IMR-90 (cell line): ENCODE measurements around the gene PHF11. TPM values are rescaled to one million over a fixed set of nuclear protein-coding genes. Genes with fewer than 3 reads are reported as not detected.
"Not testable (repeated sequence)": the region's sequence is repeated elsewhere in the genome, so short reads cannot be mapped to it uniquely, and the experiment has no call there.

ENCODE experiments used
- ATAC-seq: fragments of 200-7000 bp; cut with Tn5 transposase; 2 replicates; pipeline ENCODE4 v1.9.1; 2020; ENCODE audit warnings: low read depth, mild to moderate bottlenecking, moderate library complexity
- BruUV-seq: library from RNA; stranded (reverse); fragments of 400-500 nt; replicated peaks from 2 replicates; lab custom pipeline; 2021; lab: Mats Ljungman, UMichigan
- CTCF ChIA-PET: fragments of 300-600 bp; formaldehyde crosslinking; extraction: SDS; loops from one replicate; lab custom pipeline; 2021; ENCODE audit warnings: antibody characterized with exemption; lab: Yijun Ruan, JAX
- POLR2A ChIA-PET: fragments of 300-600 bp; sonication (Branson Sonifier 250); formaldehyde crosslinking; loops from one replicate; lab custom pipeline; 2022; ENCODE audit warnings: antibody characterized with exemption; ENCODE audit not compliant: unreplicated experiment; lab: Charles Lee
- DNase-seq: peaks from one replicate; pipeline ENCODE4 v3.0.0; 2013
- H2AFZ ChIP-seq: replicated peaks from 2 replicates; pipeline ENCODE3; 2013; ENCODE audit warnings: low read length, mild to moderate bottlenecking; ENCODE audit not compliant: poor library complexity
- H2AK5ac ChIP-seq: 2 replicates; pipeline ENCODE4 v1.6.1; 2013; ENCODE audit warnings: low read depth, low read length, inconsistent platforms
- H2AK9ac ChIP-seq: replicated peaks from 2 replicates; pipeline ENCODE3; 2013; ENCODE audit warnings: mild to moderate bottlenecking, low read depth, low read length, moderate library complexity; ENCODE audit not compliant: poor library complexity
- H2BK120ac ChIP-seq: 2 replicates; pipeline ENCODE4 v1.6.1; 2013; ENCODE audit warnings: low read depth, low read length, inconsistent platforms
- H2BK15ac ChIP-seq: 3 replicates; pipeline ENCODE4 v1.6.1; 2013; ENCODE audit warnings: low read depth, low read length, inconsistent platforms
- H2BK20ac ChIP-seq: 2 replicates; pipeline ENCODE4 v1.6.1; 2013; ENCODE audit warnings: low read depth, mild to moderate bottlenecking, inconsistent platforms, low read length, moderate library complexity
- H2BK5ac ChIP-seq: 2 replicates; pipeline ENCODE4 v1.6.1; 2013; ENCODE audit warnings: mild to moderate bottlenecking, low read depth, low read length, inconsistent platforms; ENCODE audit not compliant: poor library complexity, severe bottlenecking
- H3K14ac ChIP-seq: replicated peaks from 2 replicates; pipeline ENCODE4 v1.6.1; 2013; ENCODE audit warnings: low read depth, low read length, inconsistent platforms
- H3K18ac ChIP-seq: 2 replicates; pipeline ENCODE4 v1.6.1; 2013; ENCODE audit warnings: low read depth, low read length, control low read depth
- H3K23ac ChIP-seq: 2 replicates; pipeline ENCODE4 v1.6.1; 2013; ENCODE audit warnings: low read depth, low read length, inconsistent platforms
- H3K27ac ChIP-seq: 2 replicates; pipeline ENCODE4 v1.5.1; 2013; ENCODE audit warnings: mild to moderate bottlenecking, control low read depth, low read length; ENCODE audit not compliant: insufficient read depth
- H3K27me3 ChIP-seq: 2 replicates; pipeline ENCODE4 v1.6.1; 2013; ENCODE audit warnings: low read length; ENCODE audit not compliant: control insufficient read depth, insufficient read depth
- H3K36me3 ChIP-seq: 2 replicates; pipeline ENCODE4 v1.6.1; 2013; ENCODE audit warnings: low read length, mixed read lengths; ENCODE audit not compliant: control insufficient read depth, insufficient read depth
- H3K4ac ChIP-seq: 2 replicates; pipeline ENCODE4 v1.6.1; 2013; ENCODE audit warnings: low read depth, low read length, inconsistent platforms
- H3K4me1 ChIP-seq: 2 replicates; pipeline ENCODE4 v1.6.1; 2013; ENCODE audit warnings: low read length, mixed read lengths; ENCODE audit not compliant: control insufficient read depth, insufficient read depth
- H3K4me2 ChIP-seq: 2 replicates; pipeline ENCODE4 v1.6.1; 2013; ENCODE audit warnings: low read depth, mild to moderate bottlenecking, control low read depth, low read length, moderate library complexity
- H3K4me3 ChIP-seq: 2 replicates; pipeline ENCODE4 v1.5.1; 2013; ENCODE audit warnings: low read depth, mild to moderate bottlenecking, control low read depth, low read length, moderate library complexity; ENCODE audit not compliant: insufficient read depth
- H3K56ac ChIP-seq: 2 replicates; pipeline ENCODE4 v1.6.1; 2013; ENCODE audit warnings: low read length, inconsistent platforms; ENCODE audit not compliant: insufficient read depth; ENCODE audit errors: extremely low read depth
- H3K79me1 ChIP-seq, 2 experiments: 2 replicates each; pipeline ENCODE4 v1.6.1; 2013; ENCODE audit warnings: low read length in 2 of 2, inconsistent platforms in 1 of 2, low read depth in 1 of 2
- H3K9ac ChIP-seq: 2 replicates; pipeline ENCODE4 v1.6.1; 2013; ENCODE audit warnings: low read depth, low read length, control low read depth
- H3K9me1 ChIP-seq: 2 replicates; pipeline ENCODE4 v1.6.1; 2013; ENCODE audit warnings: low read length, inconsistent platforms; ENCODE audit not compliant: insufficient read depth
- H3K9me3 ChIP-seq: 2 replicates; pipeline ENCODE4 v1.6.1; 2013; ENCODE audit warnings: low read length; ENCODE audit not compliant: control insufficient read depth, insufficient read depth
- H4K20me1 ChIP-seq: 2 replicates; pipeline ENCODE4 v1.6.1; 2013; ENCODE audit warnings: low read length, inconsistent platforms; ENCODE audit not compliant: insufficient read depth
- H4K5ac ChIP-seq: 2 replicates; pipeline ENCODE4 v1.6.1; 2013; ENCODE audit warnings: mild to moderate bottlenecking, low read depth, low read length, control low read depth
- H4K8ac ChIP-seq, 2 experiments: 2 replicates each; pipeline ENCODE4 v1.6.1; 2013; ENCODE audit warnings: low read depth in 2 of 2, low read length in 2 of 2, control low read depth in 1 of 2, inconsistent platforms in 1 of 2
- H4K91ac ChIP-seq: 2 replicates; pipeline ENCODE4 v1.6.1; 2013; ENCODE audit warnings: low read depth, low read length, inconsistent platforms; ENCODE audit not compliant: insufficient read depth
- WGBS, 2 experiments: methylation state at CpG; one replicate each; pipeline versions ENCODE4 v1.1.5 to v1.1.7; 2013; ENCODE audit warnings: missing lambda C conversion rate in 2 of 2; ENCODE audit not compliant: insufficient read length in 1 of 2; ENCODE audit errors: extremely low coverage in 2 of 2; 5-methylcytosine and 5-hydroxymethylcytosine counted together
- dilution Hi-C: fragments of 300-500 bp; cut with HindIII; formaldehyde crosslinking; loops from one replicate; pipeline ENCODE4 v1.14.3; 2018; ENCODE audit warnings: low sequenced_read_pairs; ENCODE audit not compliant: unreplicated experiment
- in situ Hi-C: fragments of 300-500 bp; cut with MboI; formaldehyde crosslinking; loops from 3 replicates; pipeline ENCODE4 v1.14.3; 2019; ENCODE audit warnings: low sequenced_read_pairs, inconsistent platforms, mixed read lengths
- intact Hi-C: fragments of 100-400 bp; cut with micrococcal nuclease; formaldehyde crosslinking; loops from 2 replicates; pipeline ENCODE4 v1.10.0; 2022
- polyA plus RNA-seq, 3 experiments: library from polyadenylated mRNA; depleted of rRNA; stranded (reverse); fragments of >200 nt; gene quantifications; 2 replicates each; pipeline ENCODE4 v1.2.3, GENCODE V29; 2012; ENCODE audit warnings: low replicate concordance in 1 of 3
- total RNA-seq: library from RNA; depleted of rRNA; stranded (reverse); fragments of >200 nt; gene quantifications from 2 replicates; pipeline ENCODE4 v1.2.3, GENCODE V29; 2012

Gene PHF11
- total and polyA plus RNA-seq, 2 of the 4 experiments (the other 2 are of a cell fraction): 3.9 to 15.4 TPM

GRCh38 chr13:49496837-49497236 lies 1.1 kb downstream of the PHF11 start:
- DNase-seq, H2BK5ac ChIP-seq, CTCF ChIA-PET, H3K36me3 ChIP-seq, H3K14ac ChIP-seq, H3K9me3 ChIP-seq, H3K27ac ChIP-seq, dilution Hi-C loops, ATAC-seq, H2AK9ac ChIP-seq, intact Hi-C loops, H2AFZ ChIP-seq, H3K9ac ChIP-seq, H3K18ac ChIP-seq, H3K27me3 ChIP-seq, H3K56ac ChIP-seq, H4K20me1 ChIP-seq, H2BK120ac ChIP-seq, H3K4me3 ChIP-seq, H4K5ac ChIP-seq, in situ Hi-C loops, H4K91ac ChIP-seq, H3K4me2 ChIP-seq, BruUV-seq: not testable (repeated sequence)
- POLR2A ChIA-PET: interaction anchor here (0.5 kb wide), 1 partner anchor 53 kb away, joined by 3 read pairs; the partner anchor contains the start of genes CAB39L and SETDB2
- Histone ChIP-seq H3K23ac (peak overlapping the region; percentile 28; the same call in 1 of the 2 replicates), H3K4ac (peak overlapping the region; percentile 19; the same call in 1 of the 2 replicates), H3K79me1 (peaks cover 0 to 25% of the 10 kb centered on the region in 2 experiments; a peak in 2 of 4 replicates), H2BK15ac (peak overlapping the region; percentile 36; the same call in 1 of the 3 replicates), H2AK5ac (peak overlapping the region; percentile 59), H3K9me1 (peaks cover 14% of the 10 kb centered on the region; the same call in 1 of the 2 replicates), H3K4me1 (peaks cover 12% of the 10 kb centered on the region), H2BK20ac (peak overlapping the region; percentile 6; the same call in 1 of the 2 replicates), H4K8ac (peak overlapping the region; percentile 55 to 82; a peak in 2 of 4 replicates)
- WGBS, 2 experiments: no CpG with 5 or more reads among the region's 11 CpGs
